Mesenteric fat pad (tissue), 1 donor: Measurements from ENCODE around the gene PLK5. TPM values are rescaled to one million over a fixed set of nuclear protein-coding genes. Genes with fewer than 3 reads are reported as not detected.

Experiments
- DNase-seq: peaks from one replicate; pipeline ENCODE4 v3.0.0-alpha.2; 2020; ENCODE audit warnings: low spot score
- total RNA-seq: library from RNA; stranded (reverse); fragmentation: NEBNext Ultra II Directional; extraction: Animal tissue kit (Norgen Biotek cat#: 25700); gene quantifications from one replicate; pipeline ENCODE4 v1.2.1, GENCODE V29; 2021
- donor health status: DM: yes; HTN: yes; CAD: no.

Gene PLK5
- total RNA-seq, 1 donor from 2014 or later, result not detected

- no peak for DNase-seq
These were observed 52.6 kb downstream of the PLK5 start for GRCh38 chr19:1576242-1577089.

- DNase-seq, result no peak
These were observed 53.4 kb downstream of the PLK5 start for GRCh38 chr19:1577090-1577928.

- DNase-seq, result no peak
These were observed 54.2 kb downstream of the PLK5 start for GRCh38 chr19:1577929-1578618.

- DNase-seq, result no peak
These were observed 55.3 kb downstream of the PLK5 start for GRCh38 chr19:1579222-1579621.

GRCh38 chr19:1580382-1580781, 56.5 kb downstream of the PLK5 start:
- DNase-seq, result no peak

GRCh38 chr19:1580957-1581356, 57.1 kb downstream of the PLK5 start:
- no peak for DNase-seq

- no peak for DNase-seq
These were observed 58.3 kb downstream of the PLK5 start for GRCh38 chr19:1582201-1582600.

GRCh38 chr19:1584500-1585242, 60.8 kb downstream of the PLK5 start:
- DNase-seq, result no peak

GRCh38 chr19:1585243-1585580, 61.3 kb downstream of the PLK5 start:
- DNase-seq, result no peak

Other genes starting within 250 kb of the PLK5 start
- 53.2 TPM for gene FAM174C, start 248.5 kb upstream of the PLK5 start, total RNA-seq
- not detected for gene EFNA2, start 238.2 kb upstream of the PLK5 start, total RNA-seq
- gene NDUFS7, start 140.2 kb upstream of the PLK5 start, total RNA-seq, result 75.3 TPM
- gene GAMT, start 122.5 kb upstream of the PLK5 start, total RNA-seq, result 8.4 TPM
- gene DAZAP1, start 116.5 kb upstream of the PLK5 start, total RNA-seq, result 110 TPM
- gene RPS15, start 85.7 kb upstream of the PLK5 start, total RNA-seq, result 909 TPM
- 0.10 TPM for gene APC2, start 74.0 kb upstream of the PLK5 start, total RNA-seq
- gene C19orf25, start 44.9 kb upstream of the PLK5 start, total RNA-seq, result 21.6 TPM
- 0.96 TPM for gene PCSK4, start 33.7 kb upstream of the PLK5 start, total RNA-seq
- gene REEP6, start 32.9 kb upstream of the PLK5 start, total RNA-seq, result 7.4 TPM
- gene ADAMTSL5, start 11.1 kb upstream of the PLK5 start, total RNA-seq, result 1.8 TPM
- gene MEX3D, start 44.2 kb downstream of the PLK5 start, total RNA-seq, result 20.5 TPM
- 65.0 TPM for gene MBD3, start 68.8 kb downstream of the PLK5 start, total RNA-seq
- 239 TPM for gene UQCR11, start 81.4 kb downstream of the PLK5 start, total RNA-seq
- gene TCF3, start 128.5 kb downstream of the PLK5 start, total RNA-seq, result 44.4 TPM
- not detected for gene ONECUT3, start 229.4 kb downstream of the PLK5 start, total RNA-seq